ENCODE results near the gene TTLL12.
A peak's percentile ranks its signal among the peaks of the same experiment; 100 is the strongest.
"Not testable (repeated sequence)": the region's sequence is repeated elsewhere in the genome, so short reads cannot be mapped to it uniquely, and the experiment has no call there.

Gene TTLL12

GRCh38 chr22:43152003-43152356 lies 35.0 kb downstream of the TTLL12 start:
- DNase-seq, result no peak

DNA sequence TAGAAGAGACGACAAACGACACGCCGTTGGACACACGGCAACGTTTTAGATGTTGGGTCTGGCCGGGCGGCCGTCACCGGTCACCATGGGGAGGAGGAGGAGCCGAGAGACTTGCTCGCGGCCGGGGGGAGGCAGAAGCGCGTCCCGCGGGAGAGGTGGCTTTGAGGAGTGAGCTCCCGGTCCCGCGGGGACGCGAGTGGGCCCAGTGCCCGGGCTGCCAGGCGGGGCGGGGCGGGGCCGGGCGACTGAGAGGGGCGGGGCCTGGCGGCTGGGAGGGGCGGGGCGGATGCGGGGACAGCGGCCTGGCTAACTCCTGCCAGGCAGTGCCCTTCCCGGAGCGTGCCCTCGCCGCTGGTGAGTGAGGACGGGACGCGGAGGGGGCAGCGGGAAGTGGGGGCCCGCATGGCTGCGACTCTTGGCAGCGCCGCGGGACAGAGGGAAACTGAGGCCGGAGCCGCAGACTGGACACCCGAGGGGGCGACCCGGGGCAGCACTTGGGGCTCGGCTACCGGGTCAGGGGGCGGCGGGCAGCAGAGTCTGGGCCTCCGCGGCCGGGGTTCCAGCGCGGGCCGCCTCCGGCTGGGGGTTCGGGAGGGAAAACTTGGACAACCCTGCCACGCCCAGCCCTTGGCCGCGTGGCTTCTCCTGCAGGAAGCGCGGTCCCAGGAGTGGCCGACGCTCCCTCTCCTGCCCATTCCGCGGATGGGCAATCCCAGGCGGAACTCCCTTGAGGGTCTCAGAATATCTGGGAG lies 35.5 kb downstream of the TTLL12 start, which contains the start of gene TSPO:
TSPO (plus strand) TSS at position 309 of the 752 bp plus-strand sequence. CDS start 7,680 bp downstream, outside the sequence.
- peak; percentile 44 to 73 for DNase-seq

DNA sequence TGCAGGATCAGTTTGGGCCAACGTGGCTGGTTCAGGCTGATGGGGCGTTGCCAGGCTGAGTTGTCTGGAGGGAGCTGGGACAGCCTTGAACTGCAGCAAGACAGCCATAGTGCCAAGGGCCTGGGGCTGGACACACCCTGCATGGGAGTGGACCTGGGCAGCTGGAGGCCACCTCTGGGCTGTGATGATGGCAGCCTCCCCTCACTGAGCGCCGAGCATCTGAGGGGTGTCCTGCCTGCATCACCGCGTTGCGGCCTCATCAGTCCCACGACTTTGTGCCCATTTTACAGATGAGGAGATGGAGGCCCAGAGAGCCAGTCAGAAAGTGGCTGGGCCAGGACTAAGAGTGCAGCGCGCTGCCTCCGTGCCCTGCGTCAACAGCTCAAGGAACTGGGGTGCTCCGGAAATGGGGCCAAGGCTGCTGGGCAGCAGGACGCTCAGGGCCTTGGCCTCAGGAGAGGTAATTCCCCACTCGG lies 36.2 kb downstream of the TTLL12 start:
- DNase-seq, result no peak

- DNase-seq, result no peak
Measured at GRCh38 chr22:43148581-43148980, 38.4 kb downstream of the TTLL12 start.

- DNase-seq, result no peak
Measured at GRCh38 chr22:43147821-43148220, 39.1 kb downstream of the TTLL12 start.

- not testable (repeated sequence) for DNase-seq
Measured at GRCh38 chr22:43146332-43146731, 40.6 kb downstream of the TTLL12 start.

GRCh38 chr22:43145371-43145770 lies 41.6 kb downstream of the TTLL12 start:
- DNase-seq, result not testable (repeated sequence)

- no peak for DNase-seq
Measured at GRCh38 chr22:43144949-43145348, 42.0 kb downstream of the TTLL12 start.

DNA sequence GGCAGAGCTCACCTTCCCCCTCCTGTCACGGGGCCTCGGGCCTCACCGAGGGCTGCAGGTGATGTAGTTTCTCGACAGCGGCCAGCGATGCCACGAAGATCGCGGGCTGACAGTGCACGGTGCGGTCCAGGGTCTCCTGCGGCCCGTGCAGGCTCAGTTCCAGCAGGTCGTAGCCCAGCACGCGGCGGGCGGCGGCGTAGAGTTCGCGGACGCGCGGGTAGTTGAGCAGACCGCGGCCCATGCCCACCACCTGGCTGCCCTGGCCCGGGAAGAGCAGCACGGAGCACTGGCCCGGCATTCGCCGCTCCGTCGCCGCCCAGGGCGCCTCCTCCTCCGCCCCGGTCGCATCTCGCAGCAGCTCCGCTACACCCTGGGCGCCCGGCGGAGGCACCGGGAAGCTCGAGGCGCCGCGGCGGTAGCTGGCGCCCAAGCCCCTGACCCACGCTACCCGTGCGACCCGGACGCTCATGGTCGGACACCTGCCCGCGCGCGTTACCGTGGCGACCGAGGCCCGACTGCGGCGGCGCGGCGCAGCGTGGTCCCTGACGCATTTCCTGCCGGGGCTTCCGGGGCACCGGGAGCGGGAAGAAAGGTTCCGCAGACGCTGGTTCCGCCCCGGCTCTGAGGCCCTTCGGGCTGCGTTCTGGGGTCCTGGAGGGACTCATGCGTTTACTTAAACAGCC lies 43.9 kb downstream of the TTLL12 start, which contains the start of gene MCAT:
MCAT (minus strand) TSS at position 519 of the 683 bp plus-strand sequence; CDS start at position 469, 50 bp downstream.
- DNase-seq, result peak; percentile 72 to 80

GRCh38 chr22:43136801-43137200 lies 50.1 kb downstream of the TTLL12 start:
- no peak for DNase-seq

DNA sequence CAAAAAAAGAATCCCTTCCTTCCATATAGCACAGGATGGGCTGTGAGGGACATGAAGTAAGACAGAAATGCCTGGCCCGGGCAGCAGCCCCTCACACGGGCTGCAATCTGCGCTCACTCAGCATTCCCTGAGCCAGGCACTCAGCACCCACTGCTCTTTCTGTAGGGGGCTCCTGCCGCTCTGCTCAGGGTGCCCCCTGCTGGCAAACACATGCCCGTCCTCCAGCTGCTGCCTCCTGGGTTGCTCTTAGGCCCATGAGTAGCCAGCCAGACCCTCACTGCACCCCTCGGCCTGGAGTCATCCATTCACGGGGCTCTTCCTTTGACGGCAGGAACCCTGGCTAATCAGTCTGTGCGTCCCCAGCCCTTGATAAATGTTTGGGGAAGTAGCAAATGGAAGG lies 50.7 kb downstream of the TTLL12 start:
- DNase-seq, result peak; percentile 18 to 38

GRCh38 chr22:43135565-43135964 lies 51.4 kb downstream of the TTLL12 start:
- DNase-seq, result no peak

- DNase-seq, result no peak
Measured at GRCh38 chr22:43134553-43134952, 52.4 kb downstream of the TTLL12 start.

- no peak for DNase-seq
Measured at GRCh38 chr22:43133401-43133800, 53.5 kb downstream of the TTLL12 start.

DNA sequence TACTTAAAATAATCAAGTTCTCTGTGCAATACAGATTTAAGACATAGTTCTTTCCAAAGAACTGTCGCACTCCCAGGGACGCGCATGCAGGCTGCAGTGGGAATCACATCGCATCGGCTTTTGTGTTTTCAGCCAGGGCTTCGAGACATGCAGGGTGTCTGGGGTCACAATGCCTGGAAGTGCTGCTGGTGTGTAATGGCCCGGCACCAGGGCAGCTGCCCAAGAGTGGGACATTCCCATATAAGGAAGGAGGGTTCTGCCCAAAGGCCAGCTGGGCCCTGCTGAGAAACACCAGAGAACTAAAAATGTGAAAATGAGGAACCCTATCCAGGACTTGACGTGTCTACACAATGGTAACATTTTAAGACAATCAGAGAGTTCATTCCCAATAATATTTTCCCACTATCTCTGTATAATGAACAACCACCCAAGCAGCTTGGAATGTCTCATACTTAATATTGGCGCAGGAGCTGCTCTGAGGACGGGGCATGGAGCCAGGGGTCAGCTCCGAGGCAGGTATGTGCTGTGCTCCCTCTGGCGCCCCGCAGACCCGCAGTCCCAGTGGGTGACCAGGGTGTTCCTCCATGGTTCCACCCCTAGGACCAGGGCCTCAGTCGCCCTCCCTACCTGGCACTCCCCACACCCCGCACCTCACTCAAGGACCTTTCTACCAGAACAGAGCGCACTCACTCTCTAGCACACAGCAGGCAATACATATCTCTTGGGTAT lies 55.0 kb downstream of the TTLL12 start:
- DNase-seq, result no peak

- no peak for DNase-seq
Measured at GRCh38 chr22:43129426-43130425, 57.2 kb downstream of the TTLL12 start.

GRCh38 chr22:43128928-43129424 lies 58.0 kb downstream of the TTLL12 start:
- DNase-seq, result no peak

DNA sequence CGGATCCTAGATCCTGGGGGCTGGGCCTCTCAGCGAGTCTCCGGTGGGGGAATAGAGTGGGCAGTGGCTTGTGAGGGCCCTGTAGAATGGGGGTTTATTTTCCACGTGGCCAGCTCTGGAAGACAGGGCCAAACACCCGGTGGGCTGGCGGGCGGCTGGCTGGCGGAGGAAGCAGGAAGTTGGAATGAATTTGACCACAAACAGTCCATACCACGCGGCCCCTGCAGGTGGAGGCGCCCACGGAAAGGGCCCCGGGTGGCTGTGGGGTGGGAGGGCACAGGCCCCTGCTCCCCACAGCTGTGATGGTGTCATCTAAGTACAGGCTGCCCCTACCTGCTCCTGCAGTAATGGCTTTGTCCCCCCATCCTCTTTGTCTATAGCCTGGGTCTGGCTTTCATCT lies 58.8 kb downstream of the TTLL12 start:
- no peak for DNase-seq

DNA sequence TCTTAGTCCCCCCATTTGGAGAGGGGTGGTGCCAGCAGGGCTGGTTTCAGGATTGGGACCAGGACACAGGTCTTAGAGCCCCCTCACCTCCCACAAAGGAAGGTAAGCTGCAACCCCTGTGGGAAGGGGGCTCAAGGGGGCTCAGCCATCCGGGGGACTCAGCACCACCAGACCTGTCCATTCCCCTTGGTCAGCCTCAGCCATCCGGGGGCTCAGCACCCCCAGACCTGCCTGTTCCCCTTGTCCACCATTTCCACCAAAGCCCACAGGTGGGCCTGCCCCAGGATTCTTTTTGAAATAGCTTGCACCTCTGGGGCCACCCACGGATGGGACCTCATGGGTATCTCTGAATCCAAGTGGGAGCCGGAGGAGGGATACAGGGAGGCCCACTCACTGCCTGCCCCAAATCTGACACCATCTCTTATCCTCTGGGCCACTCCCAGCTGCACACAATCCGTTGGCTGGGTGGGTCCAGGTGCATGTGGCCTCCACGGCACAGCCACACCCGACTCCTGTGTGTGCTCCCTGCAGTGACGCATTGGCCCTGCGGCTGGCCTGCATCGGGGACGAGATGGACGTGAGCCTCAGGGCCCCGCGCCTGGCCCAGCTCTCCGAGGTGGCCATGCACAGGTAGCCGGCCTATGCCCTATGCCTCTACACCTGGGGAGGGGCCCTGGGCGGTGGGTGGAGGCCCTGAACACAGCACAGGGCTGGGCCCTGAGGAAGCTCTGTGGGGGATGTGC lies 59.6 kb downstream of the TTLL12 start:
- DNase-seq, result no peak

GRCh38 chr22:43126501-43127165 lies 60.3 kb downstream of the TTLL12 start:
- DNase-seq, result no peak
